GM12878 (cell line): ENCODE data around the gene DNAJC18. TPM values are rescaled to one million over a fixed set of nuclear protein-coding genes. Genes with fewer than 3 reads are reported as not detected.

Source experiments
- ATAC-seq: fragments of 200-7000 bp; cut with Tn5 transposase; 3 replicates; pipeline ENCODE4 v1.9.1; 2020; ENCODE audit warnings: mild to moderate bottlenecking, moderate library complexity
- BruUV-seq: library from RNA; stranded (reverse); fragments of 400-500 nt; replicated peaks from 2 replicates; lab custom pipeline; 2021; lab: Mats Ljungman, UMichigan
- CTCF ChIA-PET: fragments of 300-600 bp; sonication (Branson Sonifier 250); formaldehyde crosslinking; extraction: SDS; loops from one replicate; lab custom pipeline; 2021; ENCODE audit warnings: inconsistent platforms; lab: Yijun Ruan, JAX
- POLR2A ChIA-PET: fragments of 350-600 bp; formaldehyde crosslinking; extraction: SDS; loops from one replicate; lab custom pipeline; 2021; ENCODE audit warnings: inconsistent platforms; lab: Charles Lee
- RAD21 ChIA-PET: fragments of 300-600 bp; sonication (Branson Sonifier 250); formaldehyde crosslinking; loops from one replicate; lab custom pipeline; 2023; ENCODE audit warnings: antibody characterized with exemption; ENCODE audit not compliant: unreplicated experiment; lab: Charles Lee
- SMC1A ChIA-PET: fragments of 300-600 bp; sonication (Branson Sonifier 250); formaldehyde crosslinking; loops from one replicate; lab custom pipeline; 2023; ENCODE audit not compliant: unreplicated experiment, uncharacterized antibody; lab: Charles Lee
- DNase-seq: peaks from one replicate; pipeline ENCODE4 v3.0.0-alpha.2; 2011; ENCODE audit warnings: low read depth, low spot score
- FAIRE-seq: peaks from 3 replicates; lab custom pipeline; 2011; peaks lifted over from hg19 to GRCh38; lab: Jason Lieb, UNC
- H2AFZ ChIP-seq: 2 replicates; pipeline ENCODE4 v1.6.0; 2011; ENCODE audit warnings: low read depth, low read length, control low read depth; ENCODE audit not compliant: control insufficient read depth
- H3K27ac ChIP-seq: 2 replicates; pipeline ENCODE4 v1.5.1; 2011; ENCODE audit warnings: control low read depth; ENCODE audit not compliant: control insufficient read depth, insufficient read depth
- H3K27me3 ChIP-seq, 2 experiments: replicated peaks in 1 of 2; 2 replicates each; pipeline versions ENCODE4 v1.6.0 to v1.6.1; 2011; ENCODE audit warnings: low read length in 1 of 2; ENCODE audit not compliant: control insufficient read depth in 2 of 2, insufficient read depth in 2 of 2
- H3K36me3 ChIP-seq, 2 experiments: 2 replicates each; pipeline ENCODE4 v1.5.1; 2011; ENCODE audit warnings: low read length in 1 of 2; ENCODE audit not compliant: control insufficient read depth in 2 of 2, insufficient read depth in 2 of 2
- H3K4me1 ChIP-seq: 2 replicates; pipeline ENCODE4 v1.6.1; 2011; ENCODE audit warnings: mild to moderate bottlenecking, low read length, moderate library complexity, mixed read lengths; ENCODE audit not compliant: control insufficient read depth, insufficient read depth
- H3K4me2 ChIP-seq: 2 replicates; pipeline ENCODE4 v1.6.0; 2011; ENCODE audit warnings: control low read depth; ENCODE audit not compliant: control insufficient read depth, insufficient read depth
- H3K4me3 ChIP-seq: fragments of 200-600 bp; sonication (generic); 2 replicates; pipeline ENCODE4 v1.5.1; 2016
- H3K79me2 ChIP-seq: 2 replicates; pipeline ENCODE4 v1.6.0; 2011; ENCODE audit warnings: low read length; ENCODE audit not compliant: control insufficient read depth, insufficient read depth
- H3K9ac ChIP-seq: 2 replicates; pipeline ENCODE4 v1.8.0; 2011; ENCODE audit warnings: low read length, control low read depth, mixed read lengths; ENCODE audit not compliant: control insufficient read depth, insufficient read depth
- H3K9me3 ChIP-seq: replicated peaks from 3 replicates; pipeline ENCODE4 v1.5.1; 2011; ENCODE audit warnings: mild to moderate bottlenecking, low read length; ENCODE audit not compliant: control insufficient read depth, insufficient read depth
- H4K20me1 ChIP-seq: 2 replicates; pipeline ENCODE4 v1.6.0; 2011; ENCODE audit not compliant: control insufficient read depth, insufficient read depth
- HDAC6 ChIP-seq: fragments of 200-600 bp; sonication (generic); IDR thresholded peaks from one replicate; pipeline ENCODE4 v1.8.0; 2017; ENCODE audit warnings: antibody characterized with exemption; ENCODE audit not compliant: unreplicated experiment
- IKZF1 ChIP-seq: fragments of 450-650 bp; conservative IDR thresholded peaks from 2 replicates; pipeline ENCODE4 v1.6.1; 2017; ENCODE audit warnings: antibody characterized with exemption, mild to moderate bottlenecking
- IKZF2 ChIP-seq, 2 experiments: fragments of 450-650 bp; IDR thresholded peaks; 2 replicates each; pipeline ENCODE4 v1.6.1; 2017; ENCODE audit warnings: mild to moderate bottlenecking in 2 of 2, moderate library complexity in 2 of 2
- MYB ChIP-seq: fragments of 150-350 bp; IDR thresholded peaks from 2 replicates; pipeline ENCODE4 v1.6.1; 2014; ENCODE audit warnings: mild to moderate bottlenecking, low read depth, low read length, borderline replicate concordance
- RELB ChIP-seq: fragments of 450-650 bp; IDR thresholded peaks from 2 replicates; pipeline ENCODE4 v1.6.1; 2017; ENCODE audit warnings: low read depth, mild to moderate bottlenecking, moderate library complexity
- SMAD1 ChIP-seq: fragments of 450-650 bp; IDR thresholded peaks from 2 replicates; pipeline ENCODE4 v1.6.1; 2018; ENCODE audit warnings: mild to moderate bottlenecking, low read depth; ENCODE audit not compliant: partially characterized antibody
- ZBTB40 ChIP-seq: fragments of 450-650 bp; IDR thresholded peaks from 2 replicates; pipeline ENCODE4 v1.6.1; 2016; ENCODE audit warnings: mild to moderate bottlenecking, moderate library complexity, borderline replicate concordance
- WGBS: methylation state at CpG from one replicate; pipeline ENCODE4 v1.1.6; 2016; ENCODE audit warnings: low lambda C conversion rate; ENCODE audit not compliant: insufficient replicate concordance, insufficient coverage; ENCODE audit errors: missing lambda C conversion rate; 5-methylcytosine and 5-hydroxymethylcytosine counted together
- in situ Hi-C: fragments of 300-500 bp; cut with MboI; formaldehyde crosslinking; loops from 9 replicates; pipeline ENCODE4 v1.14.3; 2018; ENCODE audit warnings: mixed read lengths
- intact Hi-C: fragments of 100-400 bp; cut with micrococcal nuclease; formaldehyde crosslinking; loops from one replicate; pipeline ENCODE4 v1.14.2; 2022; ENCODE audit not compliant: unreplicated experiment
- polyA plus RNA-seq, 11 experiments: library from polyadenylated mRNA; depleted of rRNA in 4 of 11; unstranded in 6 of 11; stranded (reverse) in 5 of 11; fragments of >200 nt; fragmentation: Nextera tagmentation in 4 of 11; fragmentation: Illumina TruSeq in 1 of 11; extraction: Ambion mirVana in 4 of 11; extraction: Trizol in 1 of 11; gene quantifications; 1 replicate in 1 of 11; 2 replicates in 10 of 11; pipeline versions ENCODE4 v1.2.1 to v1.2.3, GENCODE V29; 2011 to 2016; ENCODE audit warnings: inconsistent platforms in 2 of 11, missing spikeins in 2 of 11, low read depth in 1 of 11
- total RNA-seq, 4 experiments: library from RNA; depleted of rRNA in 3 of 4; stranded (reverse); fragments of >200 nt in 3 of 4; fragmentation: Illumina TruSeq in 1 of 4; extraction: Trizol in 1 of 4; gene quantifications; 2 replicates each; pipeline versions ENCODE4 v1.2.1 to v1.2.3, GENCODE V29; 2013 to 2021

Gene DNAJC18
- total and polyA plus RNA-seq, 10 of the 15 experiments (the other 5 are each of a cell fraction or from before 2014, with no cell fraction given), result 6.4 to 26.7 (median 17.7) TPM

DNA sequence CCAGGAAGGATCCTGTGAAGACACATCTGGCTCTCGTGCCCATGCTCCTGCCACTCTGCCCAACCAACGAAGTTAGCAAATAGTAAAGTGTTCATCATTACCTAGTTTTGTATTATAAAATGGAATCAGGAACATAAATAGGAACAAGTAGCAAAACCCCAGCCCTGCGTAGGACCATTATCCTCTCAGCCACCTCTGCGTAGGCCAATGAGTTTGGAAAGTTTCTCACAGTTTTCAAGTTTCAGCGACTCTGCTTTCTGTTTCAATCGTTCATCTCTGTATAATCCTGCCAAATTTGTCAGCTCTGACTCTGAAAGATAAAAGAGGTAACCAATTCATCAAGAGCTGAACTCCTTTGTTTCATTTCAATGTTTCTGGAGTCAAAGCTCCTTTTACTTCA is 25.4 kb downstream of the DNAJC18 start:
- H3K36me3 ChIP-seq, result no peaks in the 10 kb centered on the region; a peak in 1 of 4 replicates
- RAD21 ChIA-PET, result interaction anchor here (0.5 to 3.6 kb wide), 7 partner anchors 10 to 1105 kb away, joined by 3 to 19 read pairs (median 4); partner anchors contain the start of genes DNAJC18 and SPATA24
- peak; percentile 88 for ATAC-seq
- no peaks in the 10 kb centered on the region for H3K27me3 ChIP-seq
- H4K20me1 ChIP-seq, result no peaks in the 10 kb centered on the region
- H2AFZ ChIP-seq, result peak overlapping the region; percentile 27
- H3K9me3 ChIP-seq, result no peaks in the 10 kb centered on the region
- WGBS, result 35% methylated on average over 6 of the region's 6 CpGs
- H3K4me3 ChIP-seq, result no peak overlapping the region
- no peak overlapping the region for H3K9ac ChIP-seq
- TF ChIP-seq MYB (no peak), HDAC6 (no peak), IKZF1 (peak; percentile 29; the same call in 1 of the 2 replicates), IKZF2 (IDR thresholded peaks at IDR 0.05) (peak; percentile 23 to 38; a peak in 2 of 4 replicates), RELB (0 out of 2 replicates have a peak, but pooled peaks have one; percentile 20), SMAD1 (no peak), ZBTB40 (no peak)
- no peaks in the 10 kb centered on the region for H3K79me2 ChIP-seq
- SMC1A ChIA-PET, result interaction anchor here (0.8 to 3.2 kb wide), 12 partner anchors 7 to 163 kb away, joined by 3 to 19 read pairs (median 4); partner anchors contain the start of genes DNAJC18 and SPATA24
- H3K4me2 ChIP-seq, result peak overlapping the region; percentile 46
- POLR2A ChIA-PET, result interaction anchor here (0.6 to 3.4 kb wide), 9 partner anchors 8 to 142 kb away, joined by 3 to 14 read pairs (median 3); partner anchors contain the start of gene DNAJC18
- FAIRE-seq, result peak; percentile 57
- intact Hi-C loops (no loop called here), in situ Hi-C loops (no loop called here)
- H3K4me1 ChIP-seq, result peaks cover 21% of the 10 kb centered on the region
- CTCF ChIA-PET, result interaction anchor here (0.6 to 3.8 kb wide), 9 partner anchors 9 to 161 kb away, joined by 3 to 24 read pairs (median 3); partner anchors contain the start of genes DNAJC18, MZB1 and SPATA24
- DNase-seq, result no peak
- BruUV-seq, result no TSS peak
- H3K27ac ChIP-seq, result peak overlapping the region; percentile 51
